CD4-positive, alpha-beta T cell treated with Interleukin-4 for 1 hour (primary cell): ENCODE data around the gene RASA4.
A peak's percentile ranks its signal among the peaks of the same experiment; 100 is the strongest.
"Not testable (repeated sequence)": the region's sequence is repeated elsewhere in the genome, so short reads cannot be mapped to it uniquely, and the experiment has no call there.

Source experiments
- DNase-seq, 2 donors: peaks; one replicate each; pipeline ENCODE4 v3.0.0-alpha.2; 2020 to 2022

Gene RASA4

GRCh38 chr7:102604431-102605145 is 12.0 kb downstream of the RASA4 start:
- DNase-seq: not testable (repeated sequence)

- not testable (repeated sequence) for DNase-seq
Observed at GRCh38 chr7:102602317-102602716, 14.2 kb downstream of the RASA4 start.

GRCh38 chr7:102599699-102600098 is 16.9 kb downstream of the RASA4 start:
- not testable (repeated sequence) for DNase-seq

- DNase-seq: not testable (repeated sequence)
Observed at GRCh38 chr7:102596036-102596435, 20.5 kb downstream of the RASA4 start.

GRCh38 chr7:102593637-102594334 is 22.8 kb downstream of the RASA4 start:
- DNase-seq: not testable (repeated sequence)

- DNase-seq: peak; percentile 61 to 80
Observed at GRCh38 chr7:102592477-102593019, 24.0 kb downstream of the RASA4 start.

GRCh38 chr7:102589857-102590256 is 26.7 kb downstream of the RASA4 start:
- DNase-seq: not testable (repeated sequence)

- not testable (repeated sequence) for DNase-seq
Observed at GRCh38 chr7:102583495-102583894, 33.1 kb downstream of the RASA4 start.

GRCh38 chr7:102581722-102582121 is 34.8 kb downstream of the RASA4 start:
- not testable (repeated sequence) for DNase-seq

- DNase-seq: not testable (repeated sequence)
Observed at GRCh38 chr7:102578486-102578885, 38.1 kb downstream of the RASA4 start.

GRCh38 chr7:102577315-102578240 is 39.0 kb downstream of the RASA4 start:
- not testable (repeated sequence) for DNase-seq

GRCh38 chr7:102576363-102576762 is 40.2 kb downstream of the RASA4 start:
- not testable (repeated sequence) for DNase-seq

GRCh38 chr7:102574607-102575006 is 41.9 kb downstream of the RASA4 start:
- not testable (repeated sequence) for DNase-seq

- peak; percentile 96 to 97 for DNase-seq
Observed at GRCh38 chr7:102572261-102573239, 44.0 kb downstream of the RASA4 start, which contains the start of gene POLR2J3. TSS of gene POLR2J3 (minus strand) at chr7:102572583. CDS start at chr7:102572521, 62 bp downstream.

GRCh38 chr7:102568620-102569019 is 47.9 kb downstream of the RASA4 start:
- not testable (repeated sequence) for DNase-seq

GRCh38 chr7:102550808-102551422 is 65.6 kb downstream of the RASA4 start, which contains the start of gene SPDYE2:
TSS of gene SPDYE2 (plus strand) at chr7:102551226. CDS start at chr7:102553256, 2,030 bp downstream.
- DNase-seq: not testable (repeated sequence)

- DNase-seq: not testable (repeated sequence)
Observed at GRCh38 chr7:102546353-102546752, 70.2 kb downstream of the RASA4 start.

- not testable (repeated sequence) for DNase-seq
Observed at GRCh38 chr7:102545288-102545687, 71.3 kb downstream of the RASA4 start.

GRCh38 chr7:102544372-102544771 is 72.2 kb downstream of the RASA4 start:
- not testable (repeated sequence) for DNase-seq

GRCh38 chr7:102543596-102543995 is 73.0 kb downstream of the RASA4 start, which contains the start of gene UPK3BL2:
TSS of gene UPK3BL2 (minus strand) at chr7:102543696. CDS start at chr7:102543636, 60 bp downstream.
- not testable (repeated sequence) for DNase-seq
